ENCODE results near the gene FCN1.
A peak's percentile ranks its signal among the peaks of the same experiment; 100 is the strongest.

The FCN1 gene

GRCh38 chr9:134882204-134882785, 35.4 kb downstream of the FCN1 start:
- no peak for TF ChIP-seq CTCF (IDR thresholded peaks at IDR 0.05; ENCODE audit: low read depth, low read length)
- Histone ChIP-seq H3K27me3 (ENCODE audit: insufficient read depth, low read depth, severe bottlenecking) (no peaks in the 10 kb centered on the region), H3K9me3 (ENCODE audit: severe bottlenecking) (peaks cover 3% of the 10 kb centered on the region), H3K36me3 (no peaks in the 10 kb centered on the region), H3K4me3 (ENCODE audit: low read depth, low read length) (no peak overlapping the region), H3K27ac (no peak overlapping the region)
- DNase-seq = no peak

DNA sequence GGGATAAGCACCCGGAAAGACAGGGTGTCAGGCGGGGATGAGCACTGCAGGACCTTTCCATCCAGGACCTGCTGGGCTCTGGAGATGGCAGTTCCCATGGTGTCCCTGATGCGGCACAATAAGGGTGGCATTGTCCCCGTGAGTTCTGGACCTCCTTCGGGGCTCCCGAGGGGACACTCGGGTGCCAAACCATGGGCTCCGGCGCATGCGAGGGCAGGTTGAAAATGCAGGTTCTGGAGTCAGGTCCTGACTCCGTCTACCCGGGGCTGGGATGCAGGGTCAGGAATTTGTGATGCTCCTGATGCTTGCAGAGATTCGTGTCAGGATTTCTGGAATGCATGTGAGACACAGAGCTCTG, 36.4 kb downstream of the FCN1 start:
- Histone ChIP-seq H3K9me3 (ENCODE audit: severe bottlenecking) (peaks cover 3% of the 10 kb centered on the region), H3K4me3 (ENCODE audit: low read depth, low read length) (no peak overlapping the region)

DNA sequence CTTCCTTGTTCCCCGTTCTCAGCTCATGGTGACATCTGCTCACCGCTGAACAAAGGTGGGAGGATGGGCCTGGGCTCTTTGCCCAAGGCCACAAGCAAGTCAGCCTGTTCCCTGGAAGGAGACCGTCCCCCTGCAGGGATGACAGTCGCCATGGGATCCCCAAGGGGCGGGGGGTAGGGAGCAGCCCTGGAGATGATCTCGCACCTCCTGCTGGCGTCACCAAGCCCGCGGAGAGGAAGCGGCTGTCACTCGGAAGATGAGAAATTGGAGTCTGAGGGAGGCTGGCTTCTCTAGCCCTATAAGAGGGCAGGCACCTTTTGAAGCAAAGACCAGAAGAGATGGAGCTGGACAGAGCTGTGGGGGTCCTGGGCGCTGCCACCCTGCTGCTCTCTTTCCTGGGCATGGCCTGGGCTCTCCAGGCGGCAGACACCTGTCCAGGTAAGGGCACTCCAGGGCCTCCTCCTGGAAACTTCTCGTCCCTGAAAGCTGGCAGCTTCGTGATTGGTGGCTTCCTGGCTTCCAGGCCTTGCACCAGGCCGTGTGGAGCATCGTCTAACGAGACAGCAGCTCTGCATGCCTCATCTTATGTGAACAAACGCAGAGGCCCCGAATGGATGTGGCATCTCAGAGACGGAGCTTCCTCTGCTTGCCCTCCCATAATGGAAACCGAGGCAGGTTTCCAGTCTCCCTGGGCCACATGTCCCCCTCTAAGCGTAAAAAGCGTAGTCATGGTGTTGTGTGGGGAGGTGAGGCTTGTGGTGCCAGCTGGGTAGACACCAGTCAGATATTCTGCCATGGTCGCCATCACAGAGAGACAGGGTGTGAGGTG, 37.0 kb downstream of the FCN1 start, which contains the start of gene FCN2:
TSS of gene FCN2 (plus strand) at position 327 of the 829 bp plus-strand sequence. CDS start at position 339, 12 bp downstream.
- Histone ChIP-seq H3K27me3 (ENCODE audit: insufficient read depth, low read depth, severe bottlenecking) (no peaks in the 10 kb centered on the region), H3K36me3 (no peaks in the 10 kb centered on the region), H3K27ac (no peak within 1 kb of the TSS), H3K4me3 (ENCODE audit: low read depth, low read length) (no peak within 1 kb of the TSS), H3K9me3 (ENCODE audit: severe bottlenecking) (peaks cover 3% of the 10 kb centered on the region)
- TF ChIP-seq CTCF (IDR thresholded peaks at IDR 0.05; ENCODE audit: low read depth, low read length) = no peak
- DNase-seq = peak; percentile 46

More for the DNA sequence above, 36.4 kb downstream of the FCN1 start:
- H3K36me3 ChIP-seq = no peaks in the 10 kb centered on the region
- DNase-seq = no peak
- no peak for TF ChIP-seq CTCF (IDR thresholded peaks at IDR 0.05; ENCODE audit: low read depth, low read length)
- H3K27me3 ChIP-seq (ENCODE audit: insufficient read depth, low read depth, severe bottlenecking) = no peaks in the 10 kb centered on the region
- H3K27ac ChIP-seq = no peak overlapping the region

GRCh38 chr9:134879664-134880483, 37.8 kb downstream of the FCN1 start:
- Histone ChIP-seq H3K36me3 (no peaks in the 10 kb centered on the region), H3K27me3 (ENCODE audit: insufficient read depth, low read depth, severe bottlenecking) (no peaks in the 10 kb centered on the region), H3K27ac (no peak overlapping the region), H3K9me3 (ENCODE audit: severe bottlenecking) (peaks cover 3% of the 10 kb centered on the region), H3K4me3 (ENCODE audit: low read depth, low read length) (no peak overlapping the region)
- TF ChIP-seq CTCF (IDR thresholded peaks at IDR 0.05; ENCODE audit: low read depth, low read length) = no peak
- no peak for DNase-seq

DNA sequence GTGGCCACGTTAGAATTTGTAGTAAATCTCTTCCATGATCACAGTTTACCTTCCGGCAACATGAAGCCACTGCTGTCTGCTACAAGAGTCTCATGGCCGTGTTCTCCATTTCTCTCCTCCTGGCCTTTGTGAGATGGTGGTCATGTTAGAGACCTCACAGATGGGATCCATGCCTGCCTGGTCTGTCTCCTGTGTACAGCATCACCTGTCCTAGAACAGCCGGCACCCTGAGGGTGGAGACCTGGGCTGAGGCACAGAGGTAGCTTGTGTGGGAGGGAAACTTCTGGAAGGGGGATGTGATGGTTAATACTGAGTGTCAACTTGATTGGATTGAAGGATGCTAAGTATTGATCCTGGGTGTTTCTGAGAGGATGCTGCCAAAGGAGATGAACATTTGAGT, 40.2 kb downstream of the FCN1 start:
- H3K27ac ChIP-seq = no peak overlapping the region
- no peak for DNase-seq
- H3K9me3 ChIP-seq (ENCODE audit: severe bottlenecking) = no peaks in the 10 kb centered on the region
- no peak for TF ChIP-seq CTCF (IDR thresholded peaks at IDR 0.05; ENCODE audit: low read depth, low read length)
- no peaks in the 10 kb centered on the region for H3K36me3 ChIP-seq
- H3K4me3 ChIP-seq (ENCODE audit: low read depth, low read length) = no peak overlapping the region
- H3K27me3 ChIP-seq (ENCODE audit: insufficient read depth, low read depth, severe bottlenecking) = no peaks in the 10 kb centered on the region

All from WERI-Rb-1 (cell line).